GM18868 (cell line): ENCODE measurements around the gene GPR83.
"Not testable (repeated sequence)": the region's sequence is repeated elsewhere in the genome, so short reads cannot be mapped to it uniquely, and the experiment has no call there.

ENCODE experiments used
- ATAC-seq: cut with Tn5 transposase; IDR thresholded peaks from one replicate; pipeline ENCODE4 v1.9.1; 2021; ENCODE audit warnings: mild to moderate bottlenecking, moderate library complexity; ENCODE audit not compliant: unreplicated experiment

GPR83 gene

GRCh38 chr11:94376841-94377240 lies 24.4 kb downstream of the GPR83 start:
- ATAC-seq, result no peak

GRCh38 chr11:94370576-94370975 lies 30.6 kb downstream of the GPR83 start:
- not testable (repeated sequence) for ATAC-seq

- not testable (repeated sequence) for ATAC-seq
Measured at GRCh38 chr11:94350850-94351563, 50.2 kb downstream of the GPR83 start.

- not testable (repeated sequence) for ATAC-seq
Measured at GRCh38 chr11:94346311-94346710, 54.9 kb downstream of the GPR83 start.

- ATAC-seq, result no peak
Measured at GRCh38 chr11:94343495-94343894, 57.7 kb downstream of the GPR83 start.

GRCh38 chr11:94342250-94342649 lies 59.0 kb downstream of the GPR83 start:
- ATAC-seq, result no peak

GRCh38 chr11:94338651-94339050 lies 62.6 kb downstream of the GPR83 start:
- no peak for ATAC-seq

- ATAC-seq, result no peak
Measured at GRCh38 chr11:94336033-94336432, 65.2 kb downstream of the GPR83 start.

GRCh38 chr11:94332814-94333213 lies 68.4 kb downstream of the GPR83 start:
- ATAC-seq, result no peak

- no peak for ATAC-seq
Measured at GRCh38 chr11:94330789-94331188, 70.4 kb downstream of the GPR83 start.

GRCh38 chr11:94329501-94329900 lies 71.7 kb downstream of the GPR83 start:
- no peak for ATAC-seq

GRCh38 chr11:94328587-94329080 lies 72.6 kb downstream of the GPR83 start:
- ATAC-seq, result no peak
